RKO (cell line): ENCODE results near the gene NRIP1.

Source experiments
- DNase-seq: peaks from one replicate; pipeline ENCODE4 v3.0.0-alpha.2; 2016; ENCODE audit warnings: low spot score

The NRIP1 gene

DNA sequence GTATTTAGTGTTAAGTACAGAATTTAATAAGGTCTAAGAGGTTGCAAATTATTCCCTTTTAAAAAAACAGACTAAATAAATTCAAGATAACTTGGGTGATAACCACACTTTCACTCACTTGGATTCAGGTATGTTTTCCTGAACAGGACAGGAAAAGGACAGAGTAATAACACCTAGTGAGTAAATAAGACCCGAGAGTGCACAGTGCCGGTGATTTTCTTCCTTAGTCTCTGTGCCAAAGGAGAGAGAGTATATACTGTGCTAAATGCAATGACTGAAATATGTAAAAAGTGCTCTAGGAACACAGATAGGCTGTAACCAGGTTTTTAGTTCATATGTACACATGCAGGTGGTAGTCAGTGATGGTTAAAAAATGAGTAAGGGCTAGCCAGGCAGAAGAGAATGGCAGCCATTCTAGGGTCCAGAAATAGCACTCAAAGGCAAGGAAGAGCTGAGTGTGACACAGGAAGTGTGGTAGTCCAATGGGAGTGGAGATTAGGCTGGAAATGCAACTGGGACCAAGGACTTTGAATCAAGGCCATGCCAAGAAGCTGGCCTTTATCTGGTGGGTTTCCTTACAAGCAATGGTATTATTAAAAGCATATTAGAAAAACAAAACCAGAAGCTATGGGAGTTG lies 58.1 kb downstream of the NRIP1 start:
- no peak for DNase-seq

DNA sequence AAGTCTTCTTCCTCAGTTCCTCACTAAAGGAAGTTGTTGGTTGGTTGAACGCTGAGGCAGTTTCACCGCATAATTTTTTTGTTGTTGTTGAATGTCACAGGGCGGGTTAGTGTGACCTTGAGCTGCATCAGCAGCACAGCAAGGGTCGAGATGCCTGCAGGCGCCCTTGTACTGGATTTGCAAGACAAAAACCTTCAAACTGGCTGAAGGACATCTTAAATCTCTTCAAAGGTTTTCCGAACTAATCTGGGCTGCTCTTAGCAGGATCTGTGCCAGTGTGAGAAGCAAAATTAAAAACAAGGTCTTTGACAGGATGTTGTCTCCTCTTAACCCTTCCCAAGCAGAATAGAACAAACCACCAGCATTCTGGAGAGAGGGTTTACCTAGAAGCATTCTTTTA lies 59.4 kb downstream of the NRIP1 start:
- no peak for DNase-seq

DNA sequence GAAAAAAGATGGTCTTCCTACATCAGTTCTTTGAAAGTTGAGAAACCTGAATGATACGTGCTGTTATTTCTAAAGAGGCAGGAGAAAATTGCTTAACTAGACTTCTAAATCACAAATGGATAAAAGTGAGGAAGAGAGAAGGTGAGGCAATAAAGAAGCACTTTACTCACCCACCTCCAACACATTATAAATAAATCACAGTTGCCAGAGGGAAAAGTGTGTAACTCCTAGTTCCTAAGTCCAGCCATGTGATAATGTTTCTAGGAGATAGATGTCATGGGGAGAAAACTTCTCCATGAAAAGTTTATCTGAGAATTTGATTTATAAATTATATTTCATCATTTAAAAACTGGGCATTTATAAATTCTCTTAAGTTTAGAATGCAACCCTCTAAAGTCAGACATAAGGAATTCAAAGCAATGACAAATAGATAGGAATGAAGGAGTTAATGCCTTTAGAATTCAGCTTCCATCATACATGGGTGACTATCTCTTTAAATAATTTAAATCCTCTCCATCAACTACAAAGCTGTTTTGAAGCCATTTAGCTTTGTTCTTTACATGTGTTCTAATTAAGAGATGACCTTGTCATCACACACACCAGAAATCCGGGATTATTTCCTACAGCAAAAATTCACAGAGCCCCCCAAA lies 60.0 kb downstream of the NRIP1 start:
- no peak for DNase-seq

DNA sequence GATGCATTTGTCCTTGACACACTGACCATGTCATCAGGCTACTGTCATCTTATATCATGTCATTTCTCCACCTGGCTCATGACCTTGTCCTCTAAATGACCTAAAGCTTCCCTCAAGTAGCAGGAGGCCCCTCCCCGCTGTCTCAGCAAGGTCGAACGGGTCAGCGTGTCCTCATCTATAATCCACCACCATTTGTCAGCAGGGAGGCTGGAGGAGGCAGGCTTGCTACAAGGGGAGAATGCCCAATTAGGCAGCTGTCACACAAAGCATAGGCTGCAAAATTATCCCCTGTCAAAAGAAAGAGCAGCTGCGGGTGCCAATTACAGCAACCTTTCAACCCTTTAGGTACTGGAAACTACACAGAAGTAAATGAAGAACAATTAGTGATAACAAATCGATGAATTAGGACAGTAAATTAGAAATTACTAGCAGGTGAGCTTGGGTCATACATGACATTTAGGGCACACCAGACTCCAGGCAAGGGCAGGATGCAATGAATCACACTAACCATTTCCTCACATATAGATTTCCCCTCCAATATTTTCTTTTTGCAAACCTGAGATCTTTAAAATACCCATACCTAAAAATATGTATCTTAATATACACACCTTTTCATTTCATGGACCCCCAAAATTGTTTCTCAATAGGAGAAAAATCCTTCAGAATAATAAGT lies 61.2 kb downstream of the NRIP1 start:
- DNase-seq, result no peak

DNA sequence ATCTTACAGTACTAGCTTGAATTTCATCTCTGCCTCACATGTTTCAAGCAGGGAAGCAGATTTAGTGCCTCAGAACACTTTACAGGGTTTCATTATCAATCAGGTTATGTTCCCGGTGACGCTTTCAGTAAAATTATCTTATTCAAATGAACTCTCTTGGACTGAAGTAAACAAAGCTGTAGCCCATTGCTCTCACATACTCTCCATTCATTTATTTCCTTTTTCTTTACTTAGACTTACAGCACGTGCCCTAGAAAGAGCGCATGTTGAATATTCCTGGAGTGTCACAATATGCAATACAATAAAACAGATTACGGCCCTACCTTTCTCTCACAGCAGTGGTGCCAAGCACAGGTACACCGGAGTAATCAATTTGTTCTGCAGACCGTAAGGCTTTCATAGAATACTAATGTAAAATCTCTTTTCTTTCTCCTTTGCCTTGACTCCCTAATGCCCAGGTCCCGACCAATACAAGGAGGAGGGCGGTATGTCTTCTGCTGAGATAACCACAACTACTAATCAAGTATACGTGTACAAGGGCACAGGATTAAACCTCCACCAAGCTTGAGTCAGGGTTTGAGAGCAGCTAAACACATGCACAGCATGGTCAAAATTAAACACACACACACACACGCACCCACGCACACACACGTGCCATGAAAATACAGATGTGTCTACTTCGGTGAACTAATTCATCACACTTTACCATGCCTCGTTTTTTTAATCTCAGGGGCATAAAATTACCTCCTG lies 62.8 kb downstream of the NRIP1 start:
- DNase-seq, result no peak

DNA sequence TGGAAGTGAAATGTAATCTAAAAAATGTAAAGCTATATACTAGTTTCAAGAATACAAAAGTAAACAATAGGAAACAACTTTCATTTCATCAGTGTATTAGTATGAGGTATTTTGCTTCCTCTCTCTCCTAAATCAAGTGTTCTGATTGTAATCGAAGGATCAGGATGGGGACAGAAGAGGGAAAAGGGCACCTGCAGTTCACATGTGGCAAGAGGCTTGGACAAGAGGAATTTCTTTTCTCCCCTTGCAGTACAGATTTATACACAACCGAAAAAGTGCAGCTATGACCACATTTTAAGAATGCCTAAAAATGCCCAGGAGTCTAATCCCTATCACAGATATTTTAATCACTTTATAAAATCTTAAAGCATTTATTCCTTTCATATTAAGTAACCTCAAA lies 63.7 kb downstream of the NRIP1 start:
- no peak for DNase-seq

DNA sequence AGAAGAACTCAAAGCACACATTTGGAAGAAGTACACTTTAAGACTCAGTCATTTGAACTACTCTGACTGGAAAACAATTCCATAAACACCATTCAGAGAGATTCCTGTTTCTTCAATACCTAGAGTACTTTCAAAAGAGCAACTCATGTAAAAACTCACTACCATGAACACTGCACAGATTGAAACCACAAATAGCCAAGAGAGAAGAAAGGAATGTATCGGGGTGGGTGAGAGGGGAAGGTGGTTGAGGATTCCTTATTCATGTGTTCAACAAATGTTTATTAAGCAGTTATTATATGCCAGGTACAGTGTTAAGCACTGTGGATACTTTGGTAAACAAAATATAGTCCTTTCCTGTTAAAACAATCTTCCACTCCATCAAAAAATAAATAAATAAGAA lies 64.7 kb downstream of the NRIP1 start:
- DNase-seq, result no peak

DNA sequence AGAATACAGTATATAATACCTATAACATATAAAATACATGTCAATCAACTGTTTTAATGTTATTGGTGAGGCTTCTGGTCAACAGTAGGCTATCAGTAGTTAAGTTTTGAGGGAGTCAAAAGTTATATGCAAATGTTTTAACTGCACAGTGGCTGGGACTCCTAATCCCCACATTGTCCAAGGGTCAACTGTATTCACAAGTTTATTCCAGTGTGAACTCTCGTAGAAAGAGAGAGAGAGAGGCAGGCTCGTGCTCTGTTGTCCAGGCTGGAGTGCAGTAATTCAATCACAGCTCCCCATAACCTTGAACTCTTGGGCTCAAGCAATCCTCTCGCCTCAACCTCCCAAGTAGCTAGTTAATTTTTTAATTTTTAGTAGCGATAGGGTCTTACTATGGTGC lies 66.0 kb downstream of the NRIP1 start:
- DNase-seq, result no peak

DNA sequence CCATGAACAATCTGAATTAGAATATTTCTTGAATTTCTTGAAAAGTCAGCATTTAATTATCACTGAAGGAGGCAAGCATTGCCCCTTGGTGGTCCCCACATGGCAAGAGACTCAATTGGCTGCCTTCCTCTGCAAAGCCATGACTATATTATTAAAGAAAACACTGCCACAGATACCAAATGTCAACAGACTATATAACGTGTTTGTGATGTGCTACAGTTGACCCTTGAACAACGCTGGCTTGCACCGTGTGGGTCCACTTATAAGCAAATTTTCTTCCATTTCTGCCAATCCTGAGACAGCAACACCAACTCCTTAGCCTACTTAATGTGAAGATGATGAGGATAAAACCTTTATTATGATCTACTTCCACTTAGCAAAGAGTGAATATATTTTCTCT lies 66.5 kb downstream of the NRIP1 start:
- DNase-seq, result no peak

DNA sequence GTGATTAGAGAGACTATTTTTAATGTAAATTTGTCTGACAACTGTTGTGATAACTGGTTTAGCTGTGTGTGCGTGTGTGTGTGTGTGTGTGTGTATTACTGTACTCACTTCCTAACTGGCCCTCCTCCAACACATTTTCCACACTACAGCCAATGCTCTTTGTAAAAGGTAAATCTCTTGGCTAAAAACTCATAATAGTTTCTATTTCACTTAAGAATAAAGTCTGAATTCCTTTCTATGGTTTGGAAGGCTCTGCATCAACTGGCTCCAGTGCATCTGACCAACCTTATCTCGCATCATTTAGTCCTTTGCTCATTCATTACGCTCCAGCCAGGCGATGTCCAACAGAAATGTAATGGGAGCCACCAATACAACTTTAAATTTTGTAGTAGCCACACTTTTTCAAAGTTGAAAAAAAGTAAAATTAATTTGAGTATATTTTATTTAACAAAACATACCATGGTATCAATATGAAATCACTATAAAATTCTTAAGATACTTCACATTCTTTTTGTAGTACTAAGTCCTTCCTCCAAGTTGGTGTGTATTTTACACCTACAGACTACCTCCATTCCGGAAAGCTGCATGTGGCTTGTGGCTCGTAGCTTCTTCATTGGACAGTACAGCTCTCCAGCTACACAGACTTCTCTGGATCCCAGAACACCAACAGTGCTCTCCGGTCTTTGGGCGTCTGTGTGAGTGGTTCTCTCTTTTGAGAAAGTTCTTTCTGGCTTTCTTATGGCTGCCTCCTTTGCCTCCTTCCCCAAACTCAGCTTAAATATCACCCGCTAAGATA lies 68.9 kb downstream of the NRIP1 start:
- DNase-seq, result no peak

DNA sequence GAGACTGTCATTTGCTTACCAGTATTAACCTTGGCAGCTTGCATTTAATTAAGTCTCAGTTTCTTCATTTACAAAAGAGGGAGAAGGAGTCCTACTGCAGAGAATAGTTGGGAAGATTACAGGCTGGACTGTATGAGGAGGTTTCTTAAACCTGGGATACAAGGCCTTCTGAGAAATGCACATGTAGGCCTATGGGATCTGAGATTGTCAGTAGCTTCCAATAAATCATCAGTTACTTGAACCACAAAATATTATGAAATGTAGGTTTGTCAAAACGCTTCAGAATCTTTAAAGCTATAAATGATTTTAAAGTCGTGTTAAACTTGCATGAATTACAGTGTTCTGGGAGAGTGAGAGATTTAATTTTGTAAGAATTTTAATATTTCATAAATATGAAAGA lies 69.6 kb downstream of the NRIP1 start:
- no peak for DNase-seq

DNA sequence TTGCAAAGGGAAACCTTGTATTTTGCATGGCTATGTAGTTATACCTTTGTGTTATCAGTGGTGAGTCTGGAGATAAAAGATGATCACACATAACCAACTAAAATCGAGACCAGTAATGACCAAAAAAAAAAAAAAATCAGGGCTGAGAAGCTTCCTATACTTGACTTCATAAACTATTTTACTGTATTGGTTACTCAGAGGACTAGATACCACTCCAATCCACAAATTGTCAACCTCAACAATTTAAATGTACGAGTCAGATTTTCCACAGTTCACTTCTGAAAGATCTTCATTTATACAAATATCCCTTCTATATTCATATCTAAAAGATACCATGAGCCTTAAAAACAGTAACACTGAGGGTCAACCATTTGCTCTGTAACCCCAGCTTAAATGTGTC lies 71.7 kb downstream of the NRIP1 start:
- DNase-seq, result no peak

DNA sequence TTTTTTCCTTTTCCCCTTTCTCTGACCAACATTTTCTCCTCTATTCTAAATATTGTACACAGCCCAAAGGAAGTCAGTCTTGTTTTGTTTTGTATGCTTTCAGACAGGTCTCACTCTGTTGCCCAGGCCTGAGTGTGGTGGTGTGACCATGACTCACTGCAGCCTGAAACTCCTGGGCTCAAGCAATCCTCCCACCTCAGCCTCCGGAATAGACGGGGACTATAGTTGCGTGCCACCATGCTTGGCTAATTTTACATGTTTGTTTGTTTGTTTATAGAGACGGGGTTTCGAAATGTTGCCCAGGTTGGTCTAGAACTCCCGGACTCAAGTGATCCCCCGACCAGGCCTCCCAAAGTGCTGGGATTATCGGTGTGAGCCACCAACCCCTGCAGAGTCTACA lies 72.8 kb downstream of the NRIP1 start:
- DNase-seq, result no peak

DNA sequence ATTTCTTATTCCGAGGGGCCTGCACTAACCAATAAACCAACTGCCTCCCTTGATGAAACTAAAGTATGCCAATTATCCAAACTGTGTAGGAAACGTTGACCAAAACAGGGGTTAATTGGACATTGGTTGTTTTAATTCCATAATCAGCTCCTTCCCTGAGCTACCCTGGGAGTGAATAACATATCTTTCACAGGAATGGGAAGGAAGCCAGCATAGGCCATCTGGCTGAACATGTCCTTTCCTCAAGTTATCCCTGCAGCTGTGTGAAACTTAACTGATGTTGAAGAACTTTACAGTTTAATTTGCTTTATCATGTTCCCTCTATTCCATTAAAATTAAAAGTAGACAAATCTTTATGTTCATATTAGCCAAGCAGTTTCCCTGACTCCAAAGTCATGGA lies 75.4 kb downstream of the NRIP1 start:
- DNase-seq, result no peak

DNA sequence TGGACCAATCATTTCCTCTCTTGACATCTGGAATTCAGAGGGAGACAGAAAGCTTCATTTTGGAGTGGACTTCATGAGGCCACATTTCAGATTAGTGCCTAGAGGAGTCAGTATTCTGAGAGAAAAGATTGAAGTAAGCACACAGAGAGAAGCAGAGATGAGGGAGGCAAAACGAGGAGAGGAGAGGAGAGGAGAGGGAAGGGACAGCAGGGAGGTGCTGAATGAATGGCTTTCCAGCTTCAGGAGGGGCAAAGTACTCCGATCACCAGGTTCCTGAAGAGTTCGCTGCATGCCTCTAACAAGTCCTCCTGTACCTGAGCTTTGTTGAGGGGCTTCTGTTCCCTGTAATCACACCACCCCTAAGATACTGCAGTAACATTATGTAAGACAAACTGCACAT lies 76.0 kb downstream of the NRIP1 start:
- DNase-seq, result no peak

DNA sequence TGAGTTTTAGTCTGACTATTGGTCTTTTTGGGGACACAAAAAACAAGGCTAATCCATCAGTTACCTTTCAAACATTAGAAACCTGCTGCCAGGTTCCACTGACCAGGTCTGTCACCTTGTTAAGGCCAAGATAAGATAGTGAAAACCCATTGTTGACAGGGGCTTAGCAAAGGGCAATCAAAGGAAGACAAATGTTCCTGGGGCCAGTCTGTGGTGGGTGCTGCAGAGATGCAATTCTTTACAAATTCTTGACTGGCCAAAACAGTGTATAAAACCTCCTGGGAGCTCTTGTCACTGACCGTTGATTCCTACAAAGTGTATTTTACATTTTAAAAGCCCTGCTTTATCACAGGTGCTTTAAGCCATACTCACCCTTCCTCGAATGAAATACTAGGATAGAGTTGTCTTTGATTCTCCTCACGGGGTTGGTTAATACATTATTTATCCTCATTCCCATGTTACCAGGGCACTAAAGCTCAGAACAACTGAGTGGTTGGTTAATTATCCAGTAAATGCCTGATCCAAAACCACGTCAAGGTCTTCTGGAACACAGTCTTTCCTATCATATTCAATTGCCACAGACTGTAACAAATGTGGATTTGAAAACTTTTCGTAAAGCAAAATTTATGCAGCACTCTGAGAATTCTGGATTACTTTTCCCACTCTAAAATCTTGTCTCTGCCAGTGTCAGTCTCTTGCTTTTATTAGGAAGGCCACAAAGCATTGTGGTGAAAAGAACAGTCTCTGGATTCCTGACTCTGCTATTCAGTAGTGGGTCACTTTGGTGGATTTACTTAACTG lies 77.2 kb downstream of the NRIP1 start:
- DNase-seq, result no peak

DNA sequence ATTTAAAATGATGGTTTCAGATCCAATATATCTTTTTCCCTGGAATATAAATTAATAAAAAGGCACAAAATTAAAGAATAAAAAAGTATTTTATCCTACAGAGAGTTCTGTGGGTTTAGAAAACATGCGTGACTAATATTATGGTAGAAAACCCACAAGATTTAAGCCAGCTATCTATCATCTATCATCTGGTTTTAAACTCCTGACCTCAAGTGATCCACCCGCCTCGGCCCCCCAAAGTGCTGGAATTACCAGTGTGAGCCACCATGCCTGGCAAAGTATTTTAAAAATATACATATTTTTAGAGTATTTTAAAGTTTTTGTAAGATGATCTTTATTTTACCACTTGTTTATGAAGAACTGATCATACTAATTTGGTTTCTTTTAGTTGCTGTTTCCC lies 79.5 kb downstream of the NRIP1 start:
- no peak for DNase-seq

DNA sequence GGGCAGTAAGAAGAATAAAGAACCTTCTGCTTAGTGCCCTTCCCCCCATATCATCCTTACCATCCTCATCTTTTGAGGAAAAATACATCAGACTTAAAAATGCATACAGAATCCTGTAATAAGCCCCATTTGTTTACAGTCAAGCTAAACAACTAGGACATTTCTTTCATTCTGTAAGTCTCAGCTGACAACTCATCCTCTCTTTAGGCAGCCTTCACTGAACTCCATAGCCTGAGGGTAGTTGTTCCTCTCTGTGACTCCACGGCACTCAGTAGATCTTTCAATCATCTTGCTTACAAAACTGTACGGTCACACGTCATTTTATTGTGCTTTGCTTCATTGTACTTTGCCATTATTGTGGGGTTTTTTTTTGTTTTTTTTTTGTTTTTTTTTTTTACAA lies 82.5 kb downstream of the NRIP1 start:
- no peak for DNase-seq

DNA sequence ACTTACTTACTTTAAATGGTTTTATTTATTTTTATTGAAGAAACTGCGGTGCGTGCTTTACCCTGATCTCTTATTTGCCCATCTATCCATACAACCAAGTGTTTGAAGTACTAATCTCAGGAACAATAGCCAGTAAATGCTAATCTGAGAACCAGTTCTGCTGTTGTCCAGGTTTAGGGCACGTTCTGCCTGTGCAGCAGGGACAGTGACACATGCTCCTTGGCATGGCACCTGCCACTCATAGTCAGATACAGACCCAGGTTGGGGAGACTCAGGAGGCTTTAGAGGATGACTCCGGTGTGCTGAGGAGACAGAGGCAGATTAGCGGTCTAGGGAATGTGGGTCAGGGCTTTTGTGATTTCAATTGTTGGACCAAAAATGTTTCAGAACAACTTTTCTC lies 83.6 kb downstream of the NRIP1 start:
- DNase-seq, result no peak

DNA sequence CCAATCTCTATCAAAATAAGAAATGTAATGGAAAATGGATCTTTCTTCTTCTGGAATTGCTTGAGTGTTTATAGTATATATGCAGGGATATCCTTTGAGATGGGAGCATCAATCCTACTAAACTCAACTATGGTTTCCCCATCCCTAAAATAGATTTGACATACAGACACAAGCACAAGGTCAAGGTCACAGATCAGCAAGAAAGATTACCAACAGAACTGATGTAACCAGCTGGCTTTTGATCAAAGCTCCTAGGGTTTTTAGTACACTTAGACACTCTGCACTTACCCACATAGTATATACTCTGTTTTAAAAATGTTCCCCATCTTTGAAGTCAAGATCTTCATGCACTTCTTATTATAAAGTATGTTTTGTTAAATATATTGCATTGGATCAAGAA lies 85.5 kb downstream of the NRIP1 start:
- no peak for DNase-seq

DNA sequence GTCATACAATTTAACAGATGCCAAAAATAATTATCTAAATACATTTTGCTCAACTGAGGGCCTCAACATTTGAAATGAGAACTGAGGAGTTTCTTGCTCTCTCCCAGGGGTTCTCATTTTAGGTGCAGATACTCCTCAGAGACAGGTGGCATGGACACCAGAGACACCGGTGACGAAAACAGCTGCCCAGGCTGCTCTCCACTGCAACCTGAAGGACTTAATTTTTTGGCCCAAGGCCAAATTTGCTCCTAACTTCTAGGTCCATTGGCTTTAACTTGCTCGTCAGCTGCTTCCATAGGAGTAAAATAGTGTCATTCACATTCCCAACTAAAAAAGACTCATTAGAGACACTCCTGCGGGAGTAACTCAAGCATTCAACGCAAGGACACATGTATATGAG lies 87.0 kb downstream of the NRIP1 start:
- no peak for DNase-seq
